ENCODE results near the gene STAC3. TPM values are rescaled to one million over a fixed set of nuclear protein-coding genes. Genes with fewer than 3 reads are reported as not detected.
A peak's percentile ranks its signal among the peaks of the same experiment; 100 is the strongest.

Gene STAC3
- total RNA-seq, 1 experiment from 2014 or later: 0.57 TPM

- DNase-seq (ENCODE audit: extremely low read depth, low read depth): no peak
Measured at GRCh38 chr12:57213763-57214397, 37.1 kb downstream of the STAC3 start.

- peak; percentile 88 for DNase-seq (ENCODE audit: extremely low read depth, low read depth)
Measured at GRCh38 chr12:57213058-57213715, 37.8 kb downstream of the STAC3 start.

GRCh38 chr12:57212701-57213057 lies 38.3 kb downstream of the STAC3 start:
- DNase-seq (ENCODE audit: extremely low read depth, low read depth): no peak

GRCh38 chr12:57211791-57212700 lies 38.9 kb downstream of the STAC3 start:
- no peak for DNase-seq (ENCODE audit: extremely low read depth, low read depth)

- no peak for DNase-seq (ENCODE audit: extremely low read depth, low read depth)
Measured at GRCh38 chr12:57210926-57211692, 39.9 kb downstream of the STAC3 start.

GRCh38 chr12:57210461-57210860 lies 40.5 kb downstream of the STAC3 start:
- DNase-seq (ENCODE audit: extremely low read depth, low read depth): no peak

GRCh38 chr12:57209916-57210315 lies 41.1 kb downstream of the STAC3 start:
- no peak for DNase-seq (ENCODE audit: extremely low read depth, low read depth)

- DNase-seq (ENCODE audit: extremely low read depth, low read depth): no peak
Measured at GRCh38 chr12:57208631-57209282, 42.2 kb downstream of the STAC3 start.

GRCh38 chr12:57207731-57208630 lies 43.0 kb downstream of the STAC3 start:
- no peak for DNase-seq (ENCODE audit: extremely low read depth, low read depth)

GRCh38 chr12:57205931-57206330 lies 45.1 kb downstream of the STAC3 start:
- DNase-seq (ENCODE audit: extremely low read depth, low read depth): no peak

GRCh38 chr12:57205186-57205585 lies 45.8 kb downstream of the STAC3 start:
- no peak for DNase-seq (ENCODE audit: extremely low read depth, low read depth)

- DNase-seq (ENCODE audit: extremely low read depth, low read depth): no peak
Measured at GRCh38 chr12:57204454-57204853, 46.5 kb downstream of the STAC3 start.

- DNase-seq (ENCODE audit: extremely low read depth, low read depth): no peak
Measured at GRCh38 chr12:57203791-57204190, 47.2 kb downstream of the STAC3 start.

GRCh38 chr12:57203201-57203600 lies 47.8 kb downstream of the STAC3 start:
- DNase-seq (ENCODE audit: extremely low read depth, low read depth): no peak

GRCh38 chr12:57202321-57202720 lies 48.7 kb downstream of the STAC3 start:
- DNase-seq (ENCODE audit: extremely low read depth, low read depth): no peak

- DNase-seq (ENCODE audit: extremely low read depth, low read depth): no peak
Measured at GRCh38 chr12:57201631-57202030, 49.4 kb downstream of the STAC3 start.

- DNase-seq (ENCODE audit: extremely low read depth, low read depth): no peak
Measured at GRCh38 chr12:57201219-57201618, 49.8 kb downstream of the STAC3 start.

GRCh38 chr12:57200497-57200896 lies 50.5 kb downstream of the STAC3 start:
- no peak for DNase-seq (ENCODE audit: extremely low read depth, low read depth)

- DNase-seq (ENCODE audit: extremely low read depth, low read depth): no peak
Measured at GRCh38 chr12:57199191-57199590, 51.8 kb downstream of the STAC3 start.

All from NCI-H460 (cell line).